A673 (cell line): ENCODE results near the gene PHF24. TPM values are rescaled to one million over a fixed set of nuclear protein-coding genes. Genes with fewer than 3 reads are reported as not detected.

Experiments used
- BruUV-seq: library from RNA; stranded (reverse); fragments of 400-500 nt; replicated peaks from 2 replicates; lab custom pipeline; 2021; lab: Mats Ljungman, UMichigan
- CTCF ChIA-PET: fragments of 300-600 bp; sonication (Branson Sonifier 250); formaldehyde crosslinking; loops from one replicate; lab custom pipeline; 2022; ENCODE audit warnings: antibody characterized with exemption; lab: Charles Lee
- POLR2A ChIA-PET: fragments of 300-600 bp; sonication (Branson Sonifier 250); formaldehyde crosslinking; loops from one replicate; lab custom pipeline; 2022; ENCODE audit warnings: antibody characterized with exemption; ENCODE audit not compliant: low non-redundant PET; lab: Charles Lee
- DNase-seq: peaks from one replicate; pipeline ENCODE4 v3.0.0-alpha.2; 2015; ENCODE audit warnings: low spot score
- H3K27ac ChIP-seq: fragments of 200-600 bp; sonication (generic); 2 replicates; pipeline ENCODE4 v1.5.1; 2016; ENCODE audit warnings: mixed run types, low read depth, mild to moderate bottlenecking, mixed read lengths, antibody characterized with exemption, low read length; ENCODE audit not compliant: poor library complexity, severe bottlenecking
- H3K27me3 ChIP-seq: fragments of 200-600 bp; sonication (generic); replicated peaks from 2 replicates; pipeline ENCODE4 v1.6.1; 2017; ENCODE audit warnings: mixed run types, low read depth, mild to moderate bottlenecking, mixed read lengths, antibody characterized with exemption, low read length; ENCODE audit not compliant: insufficient read depth, poor library complexity
- H3K36me3 ChIP-seq: fragments of 200-600 bp; sonication (generic); 2 replicates; pipeline ENCODE4 v1.6.1; 2016; ENCODE audit warnings: mixed run types, mild to moderate bottlenecking, mixed read lengths, antibody characterized with exemption, low read length; ENCODE audit not compliant: insufficient read depth, poor library complexity, severe bottlenecking
- H3K4me1 ChIP-seq: fragments of 200-600 bp; sonication (generic); 2 replicates; pipeline ENCODE4 v1.6.1; 2017; ENCODE audit warnings: mixed run types, mild to moderate bottlenecking, mixed read lengths, antibody characterized with exemption, low read length; ENCODE audit not compliant: insufficient read depth, poor library complexity, severe bottlenecking
- H3K4me3 ChIP-seq: fragments of 200-600 bp; sonication (generic); 2 replicates; pipeline ENCODE4 v1.5.1; 2016; ENCODE audit warnings: low read depth, mixed run types, mild to moderate bottlenecking, mixed read lengths, low read length; ENCODE audit not compliant: poor library complexity, severe bottlenecking
- H3K9me3 ChIP-seq: fragments of 200-600 bp; sonication (generic); 2 replicates; pipeline ENCODE4 v1.6.1; 2016; ENCODE audit warnings: mixed run types, low read depth, mild to moderate bottlenecking, mixed read lengths, antibody characterized with exemption, low read length; ENCODE audit not compliant: poor library complexity, severe bottlenecking
- EZH2 ChIP-seq: fragments of 200-600 bp; sonication (generic); IDR thresholded peaks from 2 replicates; pipeline ENCODE4 v1.6.1; 2017; ENCODE audit warnings: borderline replicate concordance, low read depth, mild to moderate bottlenecking, mixed read lengths, antibody characterized with exemption, low read length; ENCODE audit not compliant: poor library complexity, severe bottlenecking
- intact Hi-C: fragments of 100-400 bp; cut with micrococcal nuclease; formaldehyde crosslinking; loops from one replicate; pipeline ENCODE4 v1.10.0; 2022; ENCODE audit not compliant: unreplicated experiment
- total RNA-seq: library from RNA; stranded (reverse); gene quantifications from 2 replicates; pipeline ENCODE4 v1.2.3, GENCODE V29; 2021
- TF ChIP-seq, protein P1 (sequence below): fragments of 300-800, 200-600 bp; sonication (generic); conservative IDR thresholded peaks from 2 replicates; pipeline ENCODE4 v1.5.1; 2017; ENCODE audit warnings: low read depth, mild to moderate bottlenecking, antibody characterized with exemption, low read length, moderate library complexity, mixed read lengths

Gene PHF24
- total RNA-seq, 1 experiment from 2014 or later = 0.13 TPM

DNA sequence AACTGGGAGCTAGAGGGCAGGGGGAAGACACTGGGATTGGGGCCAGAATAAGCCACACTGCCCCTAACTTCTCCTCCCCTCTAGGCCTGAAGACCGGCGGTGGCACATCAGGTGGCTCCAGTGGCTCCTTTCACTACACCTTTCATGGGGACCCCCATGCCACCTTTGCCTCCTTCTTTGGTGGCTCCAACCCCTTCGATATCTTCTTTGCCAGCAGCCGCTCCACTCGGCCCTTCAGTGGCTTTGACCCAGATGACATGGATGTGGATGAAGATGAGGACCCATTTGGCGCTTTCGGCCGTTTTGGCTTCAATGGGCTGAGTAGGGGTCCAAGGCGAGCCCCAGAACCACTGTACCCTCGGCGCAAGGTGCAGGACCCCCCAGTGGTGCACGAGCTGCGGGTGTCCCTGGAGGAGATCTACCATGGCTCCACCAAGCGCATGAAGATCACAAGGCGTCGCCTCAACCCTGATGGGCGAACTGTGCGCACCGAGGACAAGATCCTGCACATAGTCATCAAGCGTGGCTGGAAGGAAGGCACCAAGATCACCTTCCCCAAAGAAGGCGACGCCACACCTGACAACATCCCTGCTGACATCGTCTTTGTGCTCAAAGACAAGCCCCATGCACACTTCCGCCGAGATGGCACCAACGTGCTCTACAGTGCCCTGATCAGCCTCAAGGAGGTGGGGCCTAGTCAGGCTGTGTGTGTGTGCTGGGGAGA lies 38.3 kb downstream of the PHF24 start:
- Histone ChIP-seq H3K4me3 (no peak overlapping the region), H3K27ac (no peak overlapping the region), H3K4me1 (peaks cover 24% of the 10 kb centered on the region), H3K36me3 (peaks cover 10% of the 10 kb centered on the region), H3K27me3 (no peaks in the 10 kb centered on the region), H3K9me3 (no peaks in the 10 kb centered on the region)
- no peak for DNase-seq
- BruUV-seq = no TSS peak
- CTCF ChIA-PET = no interaction called here
- intact Hi-C loops = no loop called here
- TF ChIP-seq EZH2 = no peak
- TF ChIP-seq, protein P1, sequence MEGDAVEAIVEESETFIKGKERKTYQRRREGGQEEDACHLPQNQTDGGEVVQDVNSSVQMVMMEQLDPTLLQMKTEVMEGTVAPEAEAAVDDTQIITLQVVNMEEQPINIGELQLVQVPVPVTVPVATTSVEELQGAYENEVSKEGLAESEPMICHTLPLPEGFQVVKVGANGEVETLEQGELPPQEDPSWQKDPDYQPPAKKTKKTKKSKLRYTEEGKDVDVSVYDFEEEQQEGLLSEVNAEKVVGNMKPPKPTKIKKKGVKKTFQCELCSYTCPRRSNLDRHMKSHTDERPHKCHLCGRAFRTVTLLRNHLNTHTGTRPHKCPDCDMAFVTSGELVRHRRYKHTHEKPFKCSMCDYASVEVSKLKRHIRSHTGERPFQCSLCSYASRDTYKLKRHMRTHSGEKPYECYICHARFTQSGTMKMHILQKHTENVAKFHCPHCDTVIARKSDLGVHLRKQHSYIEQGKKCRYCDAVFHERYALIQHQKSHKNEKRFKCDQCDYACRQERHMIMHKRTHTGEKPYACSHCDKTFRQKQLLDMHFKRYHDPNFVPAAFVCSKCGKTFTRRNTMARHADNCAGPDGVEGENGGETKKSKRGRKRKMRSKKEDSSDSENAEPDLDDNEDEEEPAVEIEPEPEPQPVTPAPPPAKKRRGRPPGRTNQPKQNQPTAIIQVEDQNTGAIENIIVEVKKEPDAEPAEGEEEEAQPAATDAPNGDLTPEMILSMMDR = no peak
- POLR2A ChIA-PET = no interaction called here

DNA sequence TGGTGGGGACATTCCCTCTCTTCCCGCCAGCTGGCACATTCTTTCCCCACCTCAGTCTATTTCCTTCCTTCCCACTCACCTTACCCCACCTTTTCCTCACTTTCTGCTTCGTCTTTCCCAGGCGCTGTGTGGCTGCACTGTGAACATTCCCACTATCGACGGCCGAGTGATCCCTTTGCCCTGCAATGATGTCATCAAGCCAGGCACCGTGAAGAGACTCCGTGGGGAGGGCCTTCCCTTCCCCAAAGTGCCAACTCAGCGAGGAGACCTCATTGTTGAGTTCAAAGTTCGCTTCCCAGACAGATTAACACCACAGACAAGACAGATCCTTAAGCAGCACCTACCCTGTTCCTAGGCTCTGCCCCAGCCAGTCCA lies 38.8 kb downstream of the PHF24 start:
- no peaks in the 10 kb centered on the region for H3K9me3 ChIP-seq
- intact Hi-C loops = no loop called here
- peaks cover 10% of the 10 kb centered on the region for H3K36me3 ChIP-seq
- ChIA-PET POLR2A (no interaction called here), CTCF (no interaction called here)
- H3K27me3 ChIP-seq = no peaks in the 10 kb centered on the region
- DNase-seq = no peak
- no peak overlapping the region for H3K27ac ChIP-seq
- H3K4me3 ChIP-seq = no peak overlapping the region
- BruUV-seq = no TSS peak
- TF ChIP-seq, protein P1 = no peak
- TF ChIP-seq EZH2 = no peak
- H3K4me1 ChIP-seq = peaks cover 21% of the 10 kb centered on the region

DNA sequence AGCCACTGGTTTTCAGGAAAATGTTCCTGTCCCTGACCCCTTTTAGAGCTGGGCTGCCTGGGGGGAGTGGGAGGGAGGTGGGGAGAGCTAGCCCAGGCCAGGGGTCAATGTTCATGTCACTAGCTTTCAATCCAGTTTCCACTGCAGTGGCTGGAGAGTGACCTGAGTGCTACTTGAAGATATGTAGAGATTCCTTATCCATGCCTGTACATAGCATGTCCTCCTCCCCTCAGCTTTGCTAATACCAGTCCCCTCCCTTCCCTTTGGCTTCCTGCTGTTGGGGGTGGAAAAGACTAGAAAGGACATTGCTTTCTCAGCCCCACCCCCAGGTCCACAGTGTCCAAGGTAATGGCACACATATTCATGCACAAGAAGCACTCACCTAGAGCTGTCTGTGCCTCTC lies 39.3 kb downstream of the PHF24 start:
- DNase-seq = no peak
- Histone ChIP-seq H3K9me3 (no peaks in the 10 kb centered on the region), H3K4me3 (no peak overlapping the region), H3K36me3 (peaks cover 10% of the 10 kb centered on the region), H3K4me1 (peaks cover 16% of the 10 kb centered on the region), H3K27ac (no peak overlapping the region), H3K27me3 (no peaks in the 10 kb centered on the region)
- POLR2A ChIA-PET = no interaction called here
- CTCF ChIA-PET = no interaction called here
- intact Hi-C loops = no loop called here
- no peak for TF ChIP-seq EZH2
- TF ChIP-seq, protein P1 = no peak
- no TSS peak for BruUV-seq
